Measurements from ENCODE around the gene SLC9A1. TPM values are rescaled to one million over a fixed set of nuclear protein-coding genes. Genes with fewer than 3 reads are reported as not detected.
A peak's percentile ranks its signal among the peaks of the same experiment; 100 is the strongest.

Gene SLC9A1
- polyA plus RNA-seq, 4 donors: 24.7 to 41.3 (median 40.7) TPM

GRCh38 chr1:27141266-27142003 is 13.5 kb downstream of the SLC9A1 start:
- no peak for FAIRE-seq
- peaks cover 0 to 42% (median 0%) of the 10 kb centered on the region in 3 donors for H3K36me3 ChIP-seq (ENCODE audit: control insufficient read depth in 3 of 3, insufficient read depth in 2 of 3, low read depth in 1 of 3, low read length in 3 of 3)
- peaks cover 16 to 51% (median 51%) of the 10 kb centered on the region in 3 donors for H3K4me1 ChIP-seq (ENCODE audit: control insufficient read depth in 3 of 3, insufficient read depth in 2 of 3, low read depth in 1 of 3, low read length in 2 of 3)
- no peaks in the 10 kb centered on the region for H3K9me3 ChIP-seq (ENCODE audit: control insufficient read depth in 2 of 2, insufficient read depth in 1 of 2, low read depth in 1 of 2, low read length in 1 of 2)
- peak in 1 of 2 donors; percentile 63 for DNase-seq
- H3K27me3 ChIP-seq (ENCODE audit: control insufficient read depth in 3 of 3, insufficient read depth in 3 of 3, low read length in 3 of 3): no peaks in the 10 kb centered on the region
- WGBS, 3 donors: 36 to 71% (median 51%) methylated on average over 9 of the region's 9 CpGs
- no peak overlapping the region for H3K4me3 ChIP-seq (ENCODE audit: low read depth in 1 of 3, low read length in 3 of 3)
- no peak overlapping the region for H3K27ac ChIP-seq (ENCODE audit: low read depth in 1 of 3, low read length in 2 of 3)

GRCh38 chr1:27139980-27140379 is 14.9 kb downstream of the SLC9A1 start:
- Histone ChIP-seq H3K36me3 (ENCODE audit: control insufficient read depth in 3 of 3, insufficient read depth in 2 of 3, low read depth in 1 of 3, low read length in 3 of 3) (peaks cover 0 to 37% (median 0%) of the 10 kb centered on the region in 3 donors), H3K27me3 (ENCODE audit: control insufficient read depth in 3 of 3, insufficient read depth in 3 of 3, low read length in 3 of 3) (no peaks in the 10 kb centered on the region), H3K27ac (ENCODE audit: low read depth in 1 of 3, low read length in 2 of 3) (no peak overlapping the region), H3K9me3 (ENCODE audit: control insufficient read depth in 2 of 2, insufficient read depth in 1 of 2, low read depth in 1 of 2, low read length in 1 of 2) (no peaks in the 10 kb centered on the region), H3K4me1 (ENCODE audit: control insufficient read depth in 3 of 3, insufficient read depth in 2 of 3, low read depth in 1 of 3, low read length in 2 of 3) (peaks cover 18 to 50% (median 47%) of the 10 kb centered on the region in 3 donors), H3K4me3 (ENCODE audit: low read depth in 1 of 3, low read length in 3 of 3) (no peak overlapping the region)
- WGBS, 3 donors: 69 to 87% (median 84%) methylated on average over 6 of the region's 6 CpGs
- DNase-seq (no peak), FAIRE-seq (no peak)

GRCh38 chr1:27138927-27139326 is 16.0 kb downstream of the SLC9A1 start:
- Histone ChIP-seq H3K9me3 (ENCODE audit: control insufficient read depth in 2 of 2, insufficient read depth in 1 of 2, low read depth in 1 of 2, low read length in 1 of 2) (no peaks in the 10 kb centered on the region), H3K36me3 (ENCODE audit: control insufficient read depth in 3 of 3, insufficient read depth in 2 of 3, low read depth in 1 of 3, low read length in 3 of 3) (peaks cover 0 to 42% (median 0%) of the 10 kb centered on the region in 3 donors), H3K27me3 (ENCODE audit: control insufficient read depth in 3 of 3, insufficient read depth in 3 of 3, low read length in 3 of 3) (no peaks in the 10 kb centered on the region), H3K27ac (ENCODE audit: low read depth in 1 of 3, low read length in 2 of 3) (peak overlapping the region in 2 of 3 donors; percentile 46 to 71), H3K4me3 (ENCODE audit: low read depth in 1 of 3, low read length in 3 of 3) (no peak overlapping the region), H3K4me1 (ENCODE audit: control insufficient read depth in 3 of 3, insufficient read depth in 2 of 3, low read depth in 1 of 3, low read length in 2 of 3) (peaks cover 18 to 47% (median 40%) of the 10 kb centered on the region in 3 donors)
- WGBS, 3 donors: 43 to 77% (median 58%) methylated on average over 6 of the region's 6 CpGs
- DNase-seq (no peak), FAIRE-seq (no peak)

GRCh38 chr1:27138368-27138767 is 16.6 kb downstream of the SLC9A1 start:
- no peak overlapping the region for H3K4me3 ChIP-seq (ENCODE audit: low read depth in 1 of 3, low read length in 3 of 3)
- H3K4me1 ChIP-seq (ENCODE audit: control insufficient read depth in 3 of 3, insufficient read depth in 2 of 3, low read depth in 1 of 3, low read length in 2 of 3): peaks cover 16 to 44% (median 36%) of the 10 kb centered on the region in 3 donors
- FAIRE-seq (no peak), DNase-seq (no peak)
- no peaks in the 10 kb centered on the region for H3K27me3 ChIP-seq (ENCODE audit: control insufficient read depth in 3 of 3, insufficient read depth in 3 of 3, low read length in 3 of 3)
- 68 to 78% (median 70%) methylated on average over 10 of the region's 10 CpGs for WGBS, 3 donors
- H3K9me3 ChIP-seq (ENCODE audit: control insufficient read depth in 2 of 2, insufficient read depth in 1 of 2, low read depth in 1 of 2, low read length in 1 of 2): no peaks in the 10 kb centered on the region
- H3K27ac ChIP-seq (ENCODE audit: low read depth in 1 of 3, low read length in 2 of 3): peak overlapping the region; percentile 71 to 96 (median 92)
- H3K36me3 ChIP-seq (ENCODE audit: control insufficient read depth in 3 of 3, insufficient read depth in 2 of 3, low read depth in 1 of 3, low read length in 3 of 3): peaks cover 0 to 43% (median 0%) of the 10 kb centered on the region in 3 donors

GRCh38 chr1:27137544-27138075 is 17.3 kb downstream of the SLC9A1 start:
- Histone ChIP-seq H3K4me3 (ENCODE audit: low read depth in 1 of 3, low read length in 3 of 3) (no peak overlapping the region), H3K9me3 (ENCODE audit: control insufficient read depth in 2 of 2, insufficient read depth in 1 of 2, low read depth in 1 of 2, low read length in 1 of 2) (no peaks in the 10 kb centered on the region), H3K4me1 (ENCODE audit: control insufficient read depth in 3 of 3, insufficient read depth in 2 of 3, low read depth in 1 of 3, low read length in 2 of 3) (peaks cover 12 to 41% (median 40%) of the 10 kb centered on the region in 3 donors), H3K27ac (ENCODE audit: low read depth in 1 of 3, low read length in 2 of 3) (peak overlapping the region; percentile 71 to 96 (median 92)), H3K36me3 (ENCODE audit: control insufficient read depth in 3 of 3, insufficient read depth in 2 of 3, low read depth in 1 of 3, low read length in 3 of 3) (peaks cover 0 to 43% (median 0%) of the 10 kb centered on the region in 3 donors), H3K27me3 (ENCODE audit: control insufficient read depth in 3 of 3, insufficient read depth in 3 of 3, low read length in 3 of 3) (no peaks in the 10 kb centered on the region)
- FAIRE-seq (no peak), DNase-seq (peak; percentile 88 to 92)
- WGBS, 3 donors: 40 to 60% (median 58%) methylated on average over 9 to 11 of the region's 11 CpGs

GRCh38 chr1:27136998-27137542 is 17.9 kb downstream of the SLC9A1 start:
- H3K27ac ChIP-seq (ENCODE audit: low read depth in 1 of 3, low read length in 2 of 3): peak overlapping the region; percentile 71 to 96 (median 92)
- H3K9me3 ChIP-seq (ENCODE audit: control insufficient read depth in 2 of 2, insufficient read depth in 1 of 2, low read depth in 1 of 2, low read length in 1 of 2): no peaks in the 10 kb centered on the region
- DNase-seq (no peak), FAIRE-seq (no peak)
- WGBS, 3 donors: 43 to 60% (median 45%) methylated on average over 11 of the region's 11 CpGs
- peaks cover 11 to 43% (median 40%) of the 10 kb centered on the region in 3 donors for H3K4me1 ChIP-seq (ENCODE audit: control insufficient read depth in 3 of 3, insufficient read depth in 2 of 3, low read depth in 1 of 3, low read length in 2 of 3)
- H3K4me3 ChIP-seq (ENCODE audit: low read depth in 1 of 3, low read length in 3 of 3): peak overlapping the region in 1 of 3 donors; percentile 6
- no peaks in the 10 kb centered on the region for H3K27me3 ChIP-seq (ENCODE audit: control insufficient read depth in 3 of 3, insufficient read depth in 3 of 3, low read length in 3 of 3)
- H3K36me3 ChIP-seq (ENCODE audit: control insufficient read depth in 3 of 3, insufficient read depth in 2 of 3, low read depth in 1 of 3, low read length in 3 of 3): peaks cover 0 to 40% (median 0%) of the 10 kb centered on the region in 3 donors

GRCh38 chr1:27136236-27136551 is 18.7 kb downstream of the SLC9A1 start:
- peaks cover 0 to 33% (median 0%) of the 10 kb centered on the region in 3 donors for H3K36me3 ChIP-seq (ENCODE audit: control insufficient read depth in 3 of 3, insufficient read depth in 2 of 3, low read depth in 1 of 3, low read length in 3 of 3)
- 66 to 75% (median 67%) methylated on average over 3 of the region's 3 CpGs for WGBS, 3 donors
- no peaks in the 10 kb centered on the region for H3K9me3 ChIP-seq (ENCODE audit: control insufficient read depth in 2 of 2, insufficient read depth in 1 of 2, low read depth in 1 of 2, low read length in 1 of 2)
- FAIRE-seq: no peak
- H3K4me3 ChIP-seq (ENCODE audit: low read depth in 1 of 3, low read length in 3 of 3): no peak overlapping the region
- peaks cover 9 to 43% (median 31%) of the 10 kb centered on the region in 3 donors for H3K4me1 ChIP-seq (ENCODE audit: control insufficient read depth in 3 of 3, insufficient read depth in 2 of 3, low read depth in 1 of 3, low read length in 2 of 3)
- H3K27me3 ChIP-seq (ENCODE audit: control insufficient read depth in 3 of 3, insufficient read depth in 3 of 3, low read length in 3 of 3): no peaks in the 10 kb centered on the region
- DNase-seq: no peak
- peak overlapping the region; percentile 71 to 96 (median 92) for H3K27ac ChIP-seq (ENCODE audit: low read depth in 1 of 3, low read length in 2 of 3)

GRCh38 chr1:27135541-27136235 is 19.2 kb downstream of the SLC9A1 start:
- no peak overlapping the region for H3K4me3 ChIP-seq (ENCODE audit: low read depth in 1 of 3, low read length in 3 of 3)
- H3K9me3 ChIP-seq (ENCODE audit: control insufficient read depth in 2 of 2, insufficient read depth in 1 of 2, low read depth in 1 of 2, low read length in 1 of 2): no peaks in the 10 kb centered on the region
- no peaks in the 10 kb centered on the region for H3K27me3 ChIP-seq (ENCODE audit: control insufficient read depth in 3 of 3, insufficient read depth in 3 of 3, low read length in 3 of 3)
- DNase-seq: no peak
- peak overlapping the region; percentile 71 to 96 (median 92) for H3K27ac ChIP-seq (ENCODE audit: low read depth in 1 of 3, low read length in 2 of 3)
- no peak for FAIRE-seq
- 71 to 91% (median 78%) methylated on average over 5 of the region's 5 CpGs for WGBS, 3 donors
- peaks cover 9 to 43% (median 31%) of the 10 kb centered on the region in 3 donors for H3K4me1 ChIP-seq (ENCODE audit: control insufficient read depth in 3 of 3, insufficient read depth in 2 of 3, low read depth in 1 of 3, low read length in 2 of 3)
- peaks cover 0 to 37% (median 0%) of the 10 kb centered on the region in 3 donors for H3K36me3 ChIP-seq (ENCODE audit: control insufficient read depth in 3 of 3, insufficient read depth in 2 of 3, low read depth in 1 of 3, low read length in 3 of 3)

Measured in small intestine (tissue), 7 donors.